C4-2B (cell line): Measurements from ENCODE around the gene C10orf95.

Experiments
- H3K27ac ChIP-seq: fragments of 450-650 bp; 2 replicates; pipeline ENCODE4 v1.5.1; 2017
- ZFX ChIP-seq: fragments of 450-650 bp; IDR thresholded peaks from 2 replicates; pipeline ENCODE4 v1.6.1; 2017
- TF ChIP-seq, protein P1 (sequence below): fragments of 450-650 bp; conservative IDR thresholded peaks from 2 replicates; pipeline ENCODE4 v1.5.1; 2017; ENCODE audit warnings: mild to moderate bottlenecking

The C10orf95 gene

DNA sequence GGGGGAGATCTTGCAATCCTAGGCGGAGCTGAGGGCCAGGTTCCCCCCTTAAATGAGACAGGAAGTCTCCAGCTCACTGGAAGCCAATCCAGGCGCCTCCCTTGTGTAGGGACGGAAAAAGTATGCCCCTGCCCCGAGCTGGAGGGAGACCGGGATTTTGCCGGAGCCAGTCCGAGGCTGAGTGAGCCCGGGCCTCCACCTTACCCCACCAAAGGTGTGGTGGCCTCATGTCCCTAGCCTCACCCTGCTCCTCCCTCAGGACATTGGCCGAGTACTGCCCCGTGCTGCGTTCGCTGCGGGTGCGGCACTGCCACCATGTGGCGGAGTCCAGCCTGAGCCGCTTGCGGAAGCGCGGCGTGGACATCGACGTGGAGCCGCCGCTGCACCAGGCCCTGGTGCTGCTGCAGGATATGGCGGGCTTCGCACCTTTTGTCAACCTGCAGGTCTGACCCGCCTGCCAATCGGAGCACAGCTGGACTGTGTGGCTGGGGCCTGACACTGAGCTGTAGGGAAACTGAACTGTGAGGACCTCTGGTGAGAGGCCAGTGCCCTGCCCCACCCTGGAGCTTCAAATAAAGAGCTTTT lies 28.7 kb downstream of the C10orf95 start:
- TF ChIP-seq, protein P1, sequence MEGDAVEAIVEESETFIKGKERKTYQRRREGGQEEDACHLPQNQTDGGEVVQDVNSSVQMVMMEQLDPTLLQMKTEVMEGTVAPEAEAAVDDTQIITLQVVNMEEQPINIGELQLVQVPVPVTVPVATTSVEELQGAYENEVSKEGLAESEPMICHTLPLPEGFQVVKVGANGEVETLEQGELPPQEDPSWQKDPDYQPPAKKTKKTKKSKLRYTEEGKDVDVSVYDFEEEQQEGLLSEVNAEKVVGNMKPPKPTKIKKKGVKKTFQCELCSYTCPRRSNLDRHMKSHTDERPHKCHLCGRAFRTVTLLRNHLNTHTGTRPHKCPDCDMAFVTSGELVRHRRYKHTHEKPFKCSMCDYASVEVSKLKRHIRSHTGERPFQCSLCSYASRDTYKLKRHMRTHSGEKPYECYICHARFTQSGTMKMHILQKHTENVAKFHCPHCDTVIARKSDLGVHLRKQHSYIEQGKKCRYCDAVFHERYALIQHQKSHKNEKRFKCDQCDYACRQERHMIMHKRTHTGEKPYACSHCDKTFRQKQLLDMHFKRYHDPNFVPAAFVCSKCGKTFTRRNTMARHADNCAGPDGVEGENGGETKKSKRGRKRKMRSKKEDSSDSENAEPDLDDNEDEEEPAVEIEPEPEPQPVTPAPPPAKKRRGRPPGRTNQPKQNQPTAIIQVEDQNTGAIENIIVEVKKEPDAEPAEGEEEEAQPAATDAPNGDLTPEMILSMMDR: peak; percentile 97
- TF ChIP-seq ZFX: no peak
- peak overlapping the region; percentile 93 for H3K27ac ChIP-seq

DNA sequence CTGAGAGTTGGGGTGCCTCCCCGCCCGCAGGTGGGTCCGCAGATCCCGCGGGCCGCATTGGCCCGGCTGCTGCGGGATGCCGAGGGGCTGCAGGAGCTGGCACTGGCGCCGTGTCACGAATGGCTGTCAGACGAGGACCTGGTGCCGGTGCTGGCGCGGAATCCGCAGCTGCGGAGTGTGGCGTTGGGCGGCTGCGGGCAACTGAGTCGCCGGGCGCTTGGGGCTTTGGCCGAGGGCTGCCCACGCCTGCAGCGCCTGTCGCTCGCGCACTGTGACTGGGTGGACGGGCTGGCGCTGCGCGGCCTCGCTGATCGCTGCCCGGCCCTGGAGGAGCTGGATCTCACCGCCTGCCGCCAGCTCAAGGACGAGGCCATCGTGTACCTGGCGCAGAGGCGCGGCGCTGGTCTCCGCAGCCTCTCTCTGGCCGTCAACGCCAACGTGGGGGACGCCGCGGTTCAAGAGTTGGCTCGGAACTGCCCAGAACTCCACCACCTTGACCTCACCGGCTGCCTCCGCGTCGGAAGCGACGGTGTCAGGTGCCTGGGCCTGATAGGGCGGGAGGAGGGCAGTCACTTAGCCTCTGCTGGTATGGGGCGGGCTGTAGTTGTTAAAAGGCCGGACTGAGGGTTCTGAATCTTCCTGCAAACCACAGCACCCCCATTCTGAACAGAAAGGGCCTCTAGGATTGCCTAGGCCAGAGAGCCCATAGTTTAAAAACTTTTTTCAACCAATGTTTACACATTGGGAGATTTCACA lies 29.4 kb downstream of the C10orf95 start:
- TF ChIP-seq, protein P1: no peak
- TF ChIP-seq ZFX: no peak
- H3K27ac ChIP-seq: peak overlapping the region; percentile 93

DNA sequence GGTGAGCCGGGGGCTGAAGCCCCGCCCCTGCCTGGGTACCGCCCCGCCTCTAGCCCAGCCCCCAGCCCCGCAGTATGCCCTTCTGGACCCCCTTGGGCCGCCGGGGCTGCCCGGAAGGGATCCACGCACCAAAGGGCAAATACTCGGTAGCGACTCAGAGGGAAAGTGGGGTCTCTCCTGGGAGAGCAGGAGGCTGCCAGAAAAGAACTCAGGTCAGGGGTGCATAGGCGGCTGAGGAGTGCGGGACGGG lies 29.9 kb downstream of the C10orf95 start:
- H3K27ac ChIP-seq: peak overlapping the region; percentile 93
- TF ChIP-seq, protein P1: no peak
- peak; percentile 10 for TF ChIP-seq ZFX

DNA sequence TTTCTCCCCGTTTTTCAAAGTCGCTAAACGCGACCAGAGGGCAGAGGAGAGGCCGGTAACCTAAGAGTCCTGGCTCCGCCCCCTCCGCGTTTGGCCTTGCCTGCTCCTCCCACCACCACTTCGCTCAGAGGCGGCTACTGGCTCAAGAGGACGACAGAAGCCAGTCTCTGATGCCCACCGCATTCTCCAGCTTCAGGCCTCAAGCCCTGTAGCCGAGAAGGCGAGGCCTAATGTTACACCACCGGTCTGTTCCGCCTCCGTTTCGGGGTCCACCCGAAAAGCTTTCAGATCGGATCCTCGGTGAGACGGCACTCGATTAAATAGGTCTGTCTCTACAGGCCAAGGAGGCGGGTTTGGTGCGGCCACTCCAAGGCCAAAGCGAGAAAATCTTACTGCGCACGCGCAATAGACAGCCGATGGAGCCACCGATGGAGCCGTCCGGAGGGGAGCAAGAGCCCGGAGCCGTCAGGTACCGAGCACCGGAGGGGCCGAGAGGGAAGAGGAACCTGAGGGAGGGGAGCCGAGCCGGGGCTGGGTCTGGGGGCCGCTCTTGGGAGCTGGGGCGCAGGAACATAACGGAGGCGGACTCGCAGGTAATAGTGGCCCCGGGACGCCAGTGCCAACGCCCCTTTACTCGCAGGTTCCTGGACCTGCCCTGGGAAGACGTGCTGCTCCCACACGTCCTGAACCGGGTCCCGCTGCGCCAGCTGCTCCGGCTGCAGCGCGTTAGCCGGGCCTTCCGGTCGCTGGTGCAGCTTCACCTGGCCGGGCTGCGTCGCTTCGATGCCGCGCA lies 30.4 kb downstream of the C10orf95 start, which contains the start of gene FBXL15:
Gene FBXL15 (plus strand): TSS at position 123 of the 793 bp plus-strand sequence. CDS start 294 bp downstream, at position 417.
- peak; percentile 99 for TF ChIP-seq ZFX
- TF ChIP-seq, protein P1: no peak
- peak within 1 kb of the TSS; percentile 93 for H3K27ac ChIP-seq

DNA sequence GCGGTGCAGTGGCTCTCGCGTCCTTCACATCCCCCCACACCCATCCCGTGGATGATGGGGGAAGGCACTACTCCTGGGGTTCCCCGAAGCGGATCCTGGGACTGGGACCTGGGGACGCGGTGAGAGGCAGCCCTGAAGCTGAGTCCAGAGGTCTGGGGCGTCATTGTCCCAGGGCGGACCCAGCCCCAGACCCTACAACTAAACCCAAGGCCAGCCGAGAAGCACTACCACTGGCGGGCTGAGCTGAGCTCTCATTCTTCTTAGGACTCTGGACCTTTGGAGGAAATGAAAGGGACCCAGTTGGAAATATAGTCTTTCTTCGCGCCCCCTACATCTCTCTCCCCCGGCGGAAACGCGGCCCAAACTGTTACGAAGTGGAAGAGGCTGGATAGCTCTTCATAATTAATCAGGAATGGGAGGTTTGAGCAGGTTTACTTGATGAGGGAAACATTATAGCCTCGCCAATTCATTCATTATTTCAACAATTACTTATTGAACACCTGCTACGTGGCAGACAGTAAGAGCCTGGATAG lies 31.1 kb downstream of the C10orf95 start:
- TF ChIP-seq, protein P1: no peak
- no peak for TF ChIP-seq ZFX
- H3K27ac ChIP-seq: peak overlapping the region; percentile 93

DNA sequence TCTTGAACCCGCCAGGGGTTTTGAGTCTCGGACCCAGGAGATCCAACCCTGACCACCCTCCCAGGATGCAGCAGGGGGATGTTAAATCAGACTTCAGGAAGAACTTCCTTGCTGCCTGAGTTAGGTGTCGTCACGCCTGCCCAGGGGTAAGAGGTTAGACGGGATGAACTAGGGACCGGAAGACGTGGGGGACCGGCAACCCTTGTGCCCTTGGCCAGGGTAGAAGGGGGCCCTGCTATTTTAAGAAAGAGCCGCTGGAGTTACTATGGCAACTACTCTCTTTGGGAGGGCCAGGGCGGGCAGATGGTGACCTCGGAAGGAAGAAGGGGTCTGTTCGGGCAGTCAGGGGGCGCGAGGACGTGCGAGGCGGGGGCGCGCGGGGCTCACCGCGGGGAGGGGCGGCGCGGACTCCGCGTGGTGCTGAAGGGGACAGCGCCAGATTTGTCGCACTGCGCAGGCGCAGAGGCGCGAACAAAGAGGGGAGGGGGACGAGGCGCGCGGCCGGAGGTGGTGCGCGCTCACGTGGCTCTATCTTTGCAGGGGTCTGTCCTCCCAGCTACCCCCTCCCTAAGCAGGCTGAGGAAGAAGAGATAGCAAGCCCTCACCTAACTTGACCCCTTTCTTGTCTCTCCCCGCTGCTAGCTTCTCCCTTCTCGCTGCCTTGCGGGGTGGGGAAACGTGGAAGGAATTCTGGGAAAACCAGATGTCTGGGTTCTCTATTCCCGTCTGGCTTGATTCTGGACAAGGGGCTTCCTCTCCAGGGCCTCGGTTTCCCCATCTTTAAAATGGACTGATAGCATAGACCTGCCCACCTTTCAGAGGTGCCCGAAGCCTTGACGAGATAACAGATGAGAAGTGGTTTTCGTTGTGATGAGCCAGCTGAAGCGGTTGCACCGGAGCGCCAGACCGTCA lies 31.8 kb downstream of the C10orf95 start:
- H3K27ac ChIP-seq: peak overlapping the region; percentile 93
- no peak for TF ChIP-seq ZFX
- TF ChIP-seq, protein P1: no peak
